ENCODE results near the gene CCT8L2.
"Not testable (repeated sequence)": the region's sequence is repeated elsewhere in the genome, so short reads cannot be mapped to it uniquely, and the experiment has no call there.

CCT8L2 gene

DNA sequence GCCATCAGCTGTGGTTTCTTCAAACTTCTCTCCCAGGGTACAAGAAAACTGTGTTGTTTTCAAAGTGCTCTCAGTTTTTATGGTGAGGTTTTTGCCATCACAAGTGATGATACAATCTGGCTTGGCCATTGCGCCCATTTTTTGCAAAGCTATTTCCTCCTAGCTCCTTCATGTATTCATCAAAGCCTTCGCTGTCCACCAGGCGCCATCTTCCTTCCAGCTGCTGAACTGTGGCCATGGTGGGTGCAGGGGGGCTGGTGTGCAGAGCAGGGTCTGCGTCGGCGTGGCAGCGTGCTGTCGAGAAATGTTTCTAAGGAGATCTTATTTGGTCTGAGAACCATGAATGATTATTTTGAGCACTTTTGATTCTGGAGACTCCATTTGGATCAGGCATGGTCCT is 2.6 kb upstream of the CCT8L2 start:
- not testable (repeated sequence) for DNase-seq

- DNase-seq: no peak
Measured at GRCh38 chr22:16594026-16594425, 1.4 kb upstream of the CCT8L2 start.

DNA sequence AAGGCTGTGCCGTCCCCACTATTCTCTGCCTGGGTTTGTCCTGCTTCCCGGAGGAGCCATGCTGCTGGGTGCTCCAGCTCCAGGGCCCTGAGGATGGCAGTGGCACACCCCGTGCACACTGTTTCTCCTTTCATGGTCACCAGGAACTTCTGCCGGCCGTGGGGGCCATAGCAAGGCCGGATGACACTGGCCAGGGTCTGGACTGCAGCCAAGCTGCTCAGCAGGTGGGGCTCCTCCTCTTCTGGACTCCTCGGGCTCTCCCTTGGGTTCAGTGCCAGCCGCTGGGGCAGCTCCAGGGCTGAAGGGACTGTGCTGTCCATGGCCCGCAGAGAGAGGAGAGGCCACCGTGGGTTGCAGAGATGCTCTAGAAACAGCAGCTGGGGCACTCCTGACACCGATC is 379 bp downstream of the CCT8L2 start:
- not testable (repeated sequence) for DNase-seq

DNA sequence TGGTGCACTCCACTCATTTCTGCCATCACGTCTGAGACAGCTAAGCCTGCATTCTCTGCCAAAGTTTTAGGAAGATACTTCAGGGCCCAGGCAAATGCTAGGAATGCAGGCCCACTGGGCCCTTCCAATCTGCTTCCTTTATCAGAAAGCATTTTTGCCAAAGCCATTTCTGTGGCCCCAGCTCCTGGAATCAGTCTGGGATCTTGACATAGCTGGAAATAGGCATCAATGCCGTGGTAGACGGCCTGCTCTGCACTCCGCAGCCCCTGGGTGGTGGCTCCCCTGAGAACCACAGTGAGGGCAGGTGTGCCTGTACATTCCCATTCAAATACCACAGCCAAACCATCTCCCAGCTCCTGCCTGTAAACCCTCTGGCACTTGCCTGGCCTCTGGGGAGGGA is 1.5 kb downstream of the CCT8L2 start:
- DNase-seq: not testable (repeated sequence)

- no peak for DNase-seq
Measured at GRCh38 chr22:16586991-16587390, 5.6 kb downstream of the CCT8L2 start.

- DNase-seq: no peak
Measured at GRCh38 chr22:16586170-16586569, 6.4 kb downstream of the CCT8L2 start.

DNA sequence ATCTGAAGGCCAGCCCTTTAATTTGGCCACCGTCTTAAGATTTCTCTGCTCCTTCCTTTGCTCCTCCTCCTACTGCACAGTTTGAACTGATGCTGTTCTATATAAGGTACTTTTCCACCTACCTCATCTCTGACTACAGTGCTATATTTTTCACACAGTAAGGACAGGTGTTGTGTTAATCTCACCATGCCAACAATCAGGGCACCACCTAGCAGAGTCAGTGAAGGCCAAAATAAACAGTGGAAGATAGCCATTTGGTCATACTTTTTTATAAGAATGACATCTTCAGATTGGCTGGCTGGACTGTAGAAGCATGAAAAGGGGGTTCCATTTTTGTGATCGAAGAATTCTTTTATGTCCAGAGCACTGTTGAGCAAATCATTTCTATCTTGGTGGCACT is 11.7 kb downstream of the CCT8L2 start:
- not testable (repeated sequence) for DNase-seq

DNA sequence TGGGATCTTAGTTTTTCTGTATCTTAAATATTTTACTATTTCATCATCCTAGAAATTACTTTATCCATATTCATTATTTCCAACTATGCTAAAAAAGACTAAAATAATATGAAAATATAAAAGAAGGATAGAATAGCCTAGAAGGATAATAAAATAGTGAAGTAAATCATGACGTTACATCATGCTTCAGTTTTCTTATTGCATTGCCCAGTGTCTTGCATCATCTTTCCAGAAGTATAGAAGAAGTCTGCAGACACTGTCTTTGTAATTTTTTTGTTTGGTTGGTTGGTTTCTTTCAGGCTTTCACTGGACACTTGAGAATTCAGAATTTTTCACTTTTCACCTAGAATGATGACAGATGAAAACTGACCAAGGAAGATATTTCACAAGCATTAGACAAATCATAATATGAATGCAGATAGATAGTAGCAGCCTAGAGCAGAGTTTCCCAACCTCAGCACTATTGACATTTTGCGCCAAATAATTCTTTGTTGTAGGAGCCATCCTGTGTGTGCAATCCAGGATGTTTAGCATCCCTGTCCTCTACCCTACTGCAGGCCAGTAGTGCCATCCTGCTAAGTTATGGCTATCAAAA is 23.3 kb downstream of the CCT8L2 start:
- DNase-seq: not testable (repeated sequence)

GRCh38 chr22:16568425-16568758 is 24.2 kb downstream of the CCT8L2 start:
- DNase-seq: no peak

- DNase-seq: not testable (repeated sequence)
Measured at GRCh38 chr22:16567617-16568424, 24.8 kb downstream of the CCT8L2 start.

- DNase-seq: not testable (repeated sequence)
Measured at GRCh38 chr22:16566421-16567151, 26.0 kb downstream of the CCT8L2 start.

- DNase-seq: not testable (repeated sequence)
Measured at GRCh38 chr22:16565585-16566420, 26.8 kb downstream of the CCT8L2 start.

GRCh38 chr22:16564837-16565584 is 27.6 kb downstream of the CCT8L2 start:
- not testable (repeated sequence) for DNase-seq

DNA sequence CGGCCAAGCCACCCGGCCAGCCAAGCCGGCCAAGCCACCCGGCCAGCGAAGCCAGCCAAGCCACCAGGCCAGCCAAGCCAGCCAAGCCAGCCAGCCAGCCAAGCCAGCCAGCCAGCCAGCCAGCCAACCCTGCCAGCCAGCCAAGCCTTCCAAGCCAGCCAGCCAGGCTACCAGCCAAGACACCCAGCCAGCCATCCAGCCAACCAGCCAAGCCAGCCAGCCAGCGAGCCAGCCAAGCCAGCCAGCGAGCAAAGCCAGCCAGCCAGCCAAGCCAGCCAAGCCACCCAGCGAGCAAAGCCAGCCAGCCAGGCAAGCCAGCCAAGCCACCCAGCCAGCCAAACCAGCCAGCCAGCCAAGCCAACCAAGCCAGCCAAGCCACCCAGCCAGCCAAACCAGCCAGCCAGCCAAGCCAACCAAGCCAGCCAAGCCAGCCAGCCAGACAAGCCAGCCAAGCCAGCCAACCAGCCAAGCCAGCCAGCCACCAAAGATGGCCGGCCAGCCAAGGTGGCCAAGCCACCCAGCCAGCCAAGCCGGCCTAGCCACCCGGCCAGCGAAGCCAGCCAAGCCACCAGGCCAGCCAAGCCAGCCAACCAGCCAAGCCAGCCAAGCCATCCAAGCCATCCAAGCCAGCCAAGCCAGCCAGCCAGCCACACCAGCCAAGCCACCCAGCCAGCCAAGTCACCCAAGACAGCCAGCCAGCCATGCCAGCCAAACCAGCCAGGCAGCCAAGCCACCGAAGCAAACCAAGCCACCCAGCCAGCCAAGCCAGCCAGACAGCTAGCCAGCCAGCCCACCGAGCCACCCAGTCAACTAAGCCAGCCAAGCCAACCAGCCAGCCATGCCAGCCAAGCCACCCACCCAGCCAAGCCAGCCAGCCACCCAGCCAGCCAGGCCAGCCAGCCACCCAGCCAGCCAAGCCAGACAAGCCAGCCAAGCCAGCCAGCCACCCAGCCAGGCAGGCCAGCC is 28.8 kb downstream of the CCT8L2 start:
- no peak for DNase-seq

DNA sequence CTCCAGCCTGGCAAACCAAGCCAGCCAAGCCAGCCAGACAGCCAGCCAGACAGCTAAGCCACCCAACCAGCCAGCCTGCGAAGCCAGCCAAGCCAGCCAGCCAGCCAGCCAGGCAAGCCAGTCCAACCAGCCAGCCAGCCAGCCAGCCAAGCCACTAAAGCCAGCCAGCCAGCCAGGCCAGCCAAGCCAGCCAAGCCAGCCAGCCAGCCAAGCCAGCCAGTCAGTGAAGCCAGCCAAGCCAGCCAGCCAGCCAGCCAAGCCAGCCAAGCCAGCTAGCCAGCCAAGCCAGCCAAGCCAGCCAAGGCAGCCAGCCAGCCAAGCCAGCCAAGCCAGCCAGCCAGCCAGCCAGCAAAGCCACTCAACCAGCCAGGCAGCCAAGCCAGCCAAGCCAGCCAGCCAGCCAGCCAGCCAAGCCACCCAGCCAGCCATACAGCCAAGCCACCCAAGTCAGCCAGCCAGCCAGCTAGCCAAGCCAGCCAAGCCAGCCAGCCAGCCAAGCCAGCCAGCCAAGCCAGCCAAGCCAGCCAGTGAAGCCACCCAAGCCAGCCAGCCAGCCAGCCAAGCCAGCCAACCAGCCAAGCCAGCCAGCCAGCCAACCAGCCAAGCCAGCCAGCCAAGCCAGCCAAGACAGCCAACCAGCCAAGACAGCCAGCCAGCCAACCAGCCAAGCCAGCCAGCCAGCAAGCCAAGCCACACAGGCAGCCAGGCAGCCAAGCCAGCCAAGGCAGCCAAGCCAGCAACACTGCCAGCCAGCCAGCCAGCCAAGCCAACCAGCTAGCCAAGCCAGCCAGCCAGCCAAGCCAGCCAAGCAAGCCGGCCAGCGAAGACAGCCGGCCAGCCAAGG is 29.7 kb downstream of the CCT8L2 start:
- DNase-seq: no peak

GRCh38 chr22:16561093-16561658 is 31.4 kb downstream of the CCT8L2 start:
- not testable (repeated sequence) for DNase-seq

DNA sequence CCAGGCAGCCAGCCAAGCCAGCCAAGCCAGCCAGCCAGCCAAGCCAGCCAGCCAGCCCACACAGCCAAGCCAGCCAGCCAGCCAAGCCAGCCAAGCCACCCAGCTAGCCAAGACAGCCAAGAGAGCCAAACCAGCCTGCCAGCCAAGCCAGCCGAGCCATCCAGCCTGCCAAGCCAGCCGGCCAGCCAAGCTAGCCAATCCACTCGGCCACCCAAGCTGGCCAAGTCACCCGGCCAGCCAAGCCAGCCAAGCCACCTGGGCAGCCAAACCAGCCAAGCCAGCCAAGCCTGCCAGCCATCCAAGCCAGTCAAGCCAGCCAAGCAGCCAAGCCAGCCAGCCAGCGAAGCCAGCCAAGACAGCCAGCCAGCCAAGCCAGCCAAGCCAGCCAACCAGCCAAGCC is 32.0 kb downstream of the CCT8L2 start:
- not testable (repeated sequence) for DNase-seq

- DNase-seq: not testable (repeated sequence)
Measured at GRCh38 chr22:16559996-16560395, 32.6 kb downstream of the CCT8L2 start.

All from CD4-positive, alpha-beta T cell treated with Interferon alpha-2 for 1 hour (primary cell).